H1 (cell line): ENCODE results near the gene RAB3A. TPM values are rescaled to one million over a fixed set of nuclear protein-coding genes. Genes with fewer than 3 reads are reported as not detected.

Experiments used
- CTCF ChIA-PET: fragments of 300-600 bp; sonication (Branson Sonifier 250); formaldehyde crosslinking; loops from one replicate; lab custom pipeline; 2021; ENCODE audit not compliant: partially characterized antibody; lab: Charles Lee
- POLR2A ChIA-PET: fragments of 300-600 bp; sonication (Branson Sonifier 250); formaldehyde crosslinking; loops from one replicate; lab custom pipeline; 2021; ENCODE audit warnings: inconsistent platforms; ENCODE audit not compliant: partially characterized antibody; lab: Charles Lee
- DNase-seq, 2 experiments: peaks; one replicate each; pipeline versions ENCODE4 v3.0.0 to v3.0.0-alpha.2; 2010 to 2022; ENCODE audit warnings: low spot score in 2 of 2, low read depth in 1 of 2, mixed read lengths in 1 of 2
- FAIRE-seq: peaks from 2 replicates; lab custom pipeline; 2011; peaks lifted over from hg19 to GRCh38; lab: Jason Lieb, UNC
- H2AFZ ChIP-seq: 2 replicates; pipeline ENCODE4 v1.8.1; 2012; ENCODE audit warnings: low read length, inconsistent platforms
- H2AK5ac ChIP-seq: 2 replicates; pipeline ENCODE4 v1.6.1; 2013; ENCODE audit warnings: low read depth, low read length
- H2BK120ac ChIP-seq: replicated peaks from 2 replicates; pipeline ENCODE3; 2013; ENCODE audit warnings: low read depth, low read length, inconsistent platforms
- H2BK12ac ChIP-seq: 2 replicates; pipeline ENCODE4 v1.6.1; 2013; ENCODE audit warnings: low read depth, low read length
- H2BK15ac ChIP-seq: 2 replicates; pipeline ENCODE4 v1.6.1; 2013; ENCODE audit warnings: low read length
- H2BK20ac ChIP-seq: 2 replicates; pipeline ENCODE4 v1.6.1; 2013; ENCODE audit warnings: low read length
- H2BK5ac ChIP-seq: 2 replicates; pipeline ENCODE4 v1.6.1; 2013; ENCODE audit warnings: low read depth, low read length
- H3K14ac ChIP-seq: 2 replicates; pipeline ENCODE4 v1.6.1; 2013; ENCODE audit warnings: inconsistent platforms; ENCODE audit not compliant: insufficient read length
- H3K18ac ChIP-seq: 2 replicates; pipeline ENCODE4 v1.6.1; 2013; ENCODE audit warnings: low read length; ENCODE audit errors: extremely low read depth
- H3K23ac ChIP-seq: 2 replicates; pipeline ENCODE4 v1.6.1; 2013; ENCODE audit warnings: inconsistent platforms; ENCODE audit not compliant: insufficient read length
- H3K23me2 ChIP-seq: 2 replicates; pipeline ENCODE4 v1.6.1; 2013; ENCODE audit warnings: low read depth, low read length
- H3K27ac ChIP-seq: 2 replicates; pipeline ENCODE4 v1.6.1; 2011; ENCODE audit warnings: low read depth, low read length, inconsistent platforms
- H3K27me3 ChIP-seq, 4 experiments: replicated peaks in 1 of 4; 1 replicate in 1 of 4; 2 replicates in 3 of 4; pipeline versions ENCODE4 v1.6.1 to v1.8.1; 2011 to 2013; ENCODE audit warnings: low read length in 3 of 4, mild to moderate bottlenecking in 3 of 4, inconsistent platforms in 2 of 4, mixed read lengths in 2 of 4, moderate library complexity in 1 of 4; ENCODE audit not compliant: control insufficient read depth in 3 of 4, insufficient read depth in 3 of 4; ENCODE audit errors: extremely low read depth in 1 of 4
- H3K36me3 ChIP-seq, 4 experiments: 2 replicates each; pipeline versions ENCODE4 v1.6.1 to v1.8.1; 2011 to 2013; ENCODE audit warnings: mild to moderate bottlenecking in 4 of 4, low read length in 3 of 4, moderate library complexity in 2 of 4, control low read depth in 1 of 4, inconsistent platforms in 1 of 4; ENCODE audit not compliant: insufficient read depth in 4 of 4, control insufficient read depth in 2 of 4
- H3K4ac ChIP-seq: replicated peaks from 2 replicates; pipeline ENCODE3; 2013; ENCODE audit warnings: low read length, low read depth, mixed read lengths, inconsistent platforms; ENCODE audit not compliant: insufficient read length
- H3K4me1 ChIP-seq, 4 experiments: replicated peaks in 1 of 4; 1 replicate in 1 of 4; 2 replicates in 3 of 4; pipeline versions ENCODE4 v1.6.1 to v1.8.1; 2011 to 2013; ENCODE audit warnings: low read length in 3 of 4, inconsistent platforms in 2 of 4, mixed read lengths in 1 of 4; ENCODE audit not compliant: insufficient read depth in 4 of 4, control insufficient read depth in 3 of 4
- H3K4me2 ChIP-seq, 2 experiments: 2 replicates each; pipeline versions ENCODE4 v1.6.1 to v1.8.1; 2011 to 2013; ENCODE audit warnings: low read depth in 2 of 2, low read length in 2 of 2, control low read depth in 1 of 2, inconsistent platforms in 1 of 2, mild to moderate bottlenecking in 1 of 2; ENCODE audit not compliant: insufficient read depth in 1 of 2
- H3K4me3 ChIP-seq, 4 experiments: fragments of 200-600, 300-600 bp in 1 of 4; sonication (generic), shearing (Covaris generic), sonication (Bioruptor Twin) in 1 of 4; 2 replicates each; pipeline versions ENCODE4 v1.5.1 to v1.8.1; 2011 to 2016; ENCODE audit warnings: low read length in 4 of 4, low read depth in 3 of 4, control low read depth in 2 of 4, inconsistent platforms in 2 of 4, mild to moderate bottlenecking in 2 of 4, mixed read lengths in 1 of 4, moderate library complexity in 1 of 4; ENCODE audit not compliant: insufficient read depth in 2 of 4; ENCODE audit errors: extremely low read depth in 1 of 4
- H3K56ac ChIP-seq: replicated peaks from 2 replicates; pipeline ENCODE3; 2013; ENCODE audit warnings: low read depth, mild to moderate bottlenecking, mixed read lengths, low read length, inconsistent platforms; ENCODE audit not compliant: insufficient read length
- H3K79me1 ChIP-seq: 2 replicates; pipeline ENCODE4 v1.6.1; 2013; ENCODE audit warnings: low read depth, low read length, control low read depth
- H3K79me2 ChIP-seq, 2 experiments: 2 replicates each; pipeline versions ENCODE4 v1.6.1 to v1.8.1; 2012 to 2013; ENCODE audit warnings: low read length in 2 of 2, mild to moderate bottlenecking in 2 of 2, inconsistent platforms in 1 of 2; ENCODE audit not compliant: insufficient read depth in 2 of 2, control insufficient read depth in 1 of 2
- H3K9ac ChIP-seq, 4 experiments: replicated peaks in 1 of 4; 1 replicate in 1 of 4; 2 replicates in 3 of 4; pipeline versions ENCODE4 v1.6.1 to v1.8.1; 2011 to 2013; ENCODE audit warnings: low read depth in 3 of 4, low read length in 3 of 4, control low read depth in 2 of 4, mild to moderate bottlenecking in 2 of 4, moderate library complexity in 2 of 4, inconsistent platforms in 1 of 4; ENCODE audit errors: extremely low read depth in 1 of 4
- H3K9me3 ChIP-seq, 2 experiments: 2 replicates each; pipeline versions ENCODE4 v1.6.1 to v1.8.1; 2012 to 2013; ENCODE audit warnings: mild to moderate bottlenecking in 2 of 2, moderate library complexity in 2 of 2, control low read depth in 1 of 2, inconsistent platforms in 1 of 2, low read depth in 1 of 2, low read length in 1 of 2, mixed read lengths in 1 of 2; ENCODE audit not compliant: insufficient read depth in 2 of 2
- H4K20me1 ChIP-seq, 2 experiments: replicated peaks in 1 of 2; 2 replicates each; pipeline versions ENCODE3 to v1.8.1; 2011 to 2013; ENCODE audit warnings: inconsistent platforms in 2 of 2, low read length in 2 of 2, mild to moderate bottlenecking in 1 of 2; ENCODE audit not compliant: insufficient read depth in 2 of 2, control insufficient read depth in 1 of 2
- H4K5ac ChIP-seq: 2 replicates; pipeline ENCODE4 v1.6.1; 2013; ENCODE audit warnings: low read length, low read depth, mixed read lengths, inconsistent platforms; ENCODE audit not compliant: insufficient read length
- H4K8ac ChIP-seq: 2 replicates; pipeline ENCODE4 v1.8.0; 2013; ENCODE audit warnings: mild to moderate bottlenecking, moderate library complexity, low read length, inconsistent platforms; ENCODE audit not compliant: insufficient read depth; ENCODE audit errors: extremely low read depth
- H4K91ac ChIP-seq: replicated peaks from 2 replicates; pipeline ENCODE3; 2013; ENCODE audit warnings: low read length, mixed read lengths, inconsistent platforms; ENCODE audit not compliant: insufficient read length
- BACH1 ChIP-seq: IDR thresholded peaks from 2 replicates; pipeline ENCODE4 v1.6.1; 2012; ENCODE audit warnings: low read length, improper control_type of control experiment
- CBX8 ChIP-seq: fragments of 300-800, 300-1000 bp; sonication (generic); IDR thresholded peaks from 2 replicates; pipeline ENCODE4 v1.7.1; 2016; ENCODE audit warnings: low read depth, low read length, borderline replicate concordance
- CREB1 ChIP-seq: IDR thresholded peaks from 2 replicates; pipeline ENCODE4 v1.6.1; 2012; ENCODE audit warnings: inconsistent platforms
- SAP30 ChIP-seq: fragments of 300-600 bp; sonication (generic); IDR thresholded peaks from 2 replicates; pipeline ENCODE4 v1.7.1; 2012; ENCODE audit warnings: low read length, moderate library complexity, mild to moderate bottlenecking, inconsistent platforms; ENCODE audit not compliant: insufficient read depth, insufficient replicate concordance
- SP4 ChIP-seq: IDR thresholded peaks from 2 replicates; pipeline ENCODE4 v1.6.1; 2012; ENCODE audit warnings: low read length, inconsistent platforms
- TEAD4 ChIP-seq: IDR thresholded peaks from 2 replicates; pipeline ENCODE4 v1.6.1; 2012; ENCODE audit warnings: low read depth, low read length, inconsistent platforms, mixed read lengths
- WGBS, 2 experiments: shearing (Covaris generic) in 1 of 2; methylation state at CpG; one replicate each; pipeline versions ENCODE4 v1.1.6 to v1.1.7; 2013 to 2015; ENCODE audit warnings: low lambda C conversion rate in 2 of 2, mixed read lengths in 2 of 2, inconsistent platforms in 1 of 2, low coverage in 1 of 2, missing lambda C conversion rate in 1 of 2; ENCODE audit not compliant: insufficient replicate concordance in 2 of 2, insufficient coverage in 1 of 2, insufficient read length in 1 of 2; ENCODE audit errors: extremely low coverage in 1 of 2, missing lambda C conversion rate in 1 of 2; 5-methylcytosine and 5-hydroxymethylcytosine counted together
- polyA plus RNA-seq, 7 experiments: library from polyadenylated mRNA; depleted of rRNA in 3 of 7; stranded (reverse) in 5 of 7; unstranded in 2 of 7; fragments of >200 nt in 5 of 7; fragments of 200-250 nt in 2 of 7; gene quantifications; 1 replicate in 5 of 7; 2 replicates in 1 of 7; 4 replicates in 1 of 7; pipeline versions ENCODE4 v1.2.1 to v1.2.3, GENCODE V29; 2011 to 2013; ENCODE audit warnings: missing spikeins in 2 of 7, mixed read lengths in 2 of 7
- total RNA-seq: library from RNA; stranded (reverse); fragmentation: NEBNext Ultra II Directional; extraction: Animal tissue kit (Norgen Biotek cat#: 25700); gene quantifications from 2 replicates; pipeline ENCODE4 v1.2.1, GENCODE V29; 2021

RAB3A gene
- total and polyA plus RNA-seq, 2 of the 8 experiments (the other 6 are each of a cell fraction or from before 2014, with no cell fraction given) = 13.6 to 14.2 TPM

- H4K91ac ChIP-seq = no peak overlapping the region
- no peak overlapping the region for H3K9ac ChIP-seq
- H3K27ac ChIP-seq = no peak overlapping the region
- H4K20me1 ChIP-seq = peaks cover 3 to 25% of the 10 kb centered on the region in 2 experiments
- peaks cover 6% of the 10 kb centered on the region; the same call in 1 of the 2 replicates for H3K79me1 ChIP-seq
- peaks cover 11 to 26% (median 12%) of the 10 kb centered on the region in 4 experiments; a peak in 7 of 8 replicates for H3K36me3 ChIP-seq
- no peak overlapping the region for H2BK5ac ChIP-seq
- H3K9me3 ChIP-seq = no peaks in the 10 kb centered on the region
- H3K4me1 ChIP-seq = peaks cover 0 to 12% (median 8%) of the 10 kb centered on the region in 4 experiments; a peak in 6 of 7 replicates
- peaks cover 0 to 7% of the 10 kb centered on the region in 2 experiments; a peak in 1 of 4 replicates for H3K79me2 ChIP-seq
- H3K4me3 ChIP-seq = no peak overlapping the region
- no peak overlapping the region for H3K4me2 ChIP-seq
- no peak overlapping the region for H2AFZ ChIP-seq
- FAIRE-seq = no peak
- H3K23me2 ChIP-seq = peaks cover 8% of the 10 kb centered on the region
- no peak overlapping the region for H2BK12ac ChIP-seq
- no peak for DNase-seq
- WGBS, 2 experiments = 92% methylated on average over 16 of the region's 18 CpGs; no CpG with 5 or more reads in 1 of the 2 experiments
- no peak overlapping the region for H3K14ac ChIP-seq
- H2AK5ac ChIP-seq = no peak overlapping the region
- POLR2A ChIA-PET = no interaction called here
- TF ChIP-seq SAP30 = no peak
- TF ChIP-seq SP4 = no peak
- TF ChIP-seq BACH1 = no peak
- TF ChIP-seq CREB1 = no peak
- no peak for TF ChIP-seq TEAD4
- no peak for TF ChIP-seq CBX8
- TF ChIP-seq, all 59 proteins: peak for 0
- Histone ChIP-seq H2BK20ac (no peak overlapping the region), H2BK120ac (no peak overlapping the region), H3K18ac (no peak overlapping the region), H4K8ac (no peak overlapping the region), H4K5ac (no peak overlapping the region), H3K56ac (no peak overlapping the region), H3K23ac (no peak overlapping the region), H2BK15ac (no peak overlapping the region), H3K4ac (no peak overlapping the region), H3K27me3 (no peaks in the 10 kb centered on the region)
- CTCF ChIA-PET = interaction anchor here (0.6 to 2.1 kb wide), 2 partner anchors 14 to 57 kb away, joined by 3 to 8 read pairs; a partner anchor contains a TSS
These were observed 6.5 kb downstream of the RAB3A start for GRCh38 chr19:18197306-18197705.
